ENCODE data around the gene MICAL2.

The MICAL2 gene

GRCh38 chr11:12292766-12293165 is 182.4 kb downstream of the MICAL2 start:
- DNase-seq: no peak

DNA sequence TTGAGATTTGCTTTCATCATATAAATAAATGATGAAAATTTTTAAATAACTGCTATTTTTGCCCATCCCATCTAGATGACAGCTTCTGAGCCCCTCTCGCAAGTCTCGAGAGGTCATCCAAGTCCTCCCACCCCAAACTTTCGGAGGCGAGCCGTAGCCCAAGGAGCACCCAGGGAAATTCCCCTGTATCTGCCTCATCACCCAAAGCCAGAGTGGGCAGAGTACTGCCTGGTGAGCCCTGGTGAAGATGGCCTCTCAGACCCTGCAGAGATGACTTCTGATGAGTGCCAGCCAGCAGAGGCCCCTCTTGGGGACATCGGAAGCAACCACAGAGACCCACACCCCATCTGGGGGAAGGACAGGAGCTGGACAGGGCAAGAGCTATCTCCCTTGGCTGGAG is 183.1 kb downstream of the MICAL2 start:
- no peak for DNase-seq

- no peak for DNase-seq
These were observed 184.2 kb downstream of the MICAL2 start for GRCh38 chr11:12294613-12295012.

DNA sequence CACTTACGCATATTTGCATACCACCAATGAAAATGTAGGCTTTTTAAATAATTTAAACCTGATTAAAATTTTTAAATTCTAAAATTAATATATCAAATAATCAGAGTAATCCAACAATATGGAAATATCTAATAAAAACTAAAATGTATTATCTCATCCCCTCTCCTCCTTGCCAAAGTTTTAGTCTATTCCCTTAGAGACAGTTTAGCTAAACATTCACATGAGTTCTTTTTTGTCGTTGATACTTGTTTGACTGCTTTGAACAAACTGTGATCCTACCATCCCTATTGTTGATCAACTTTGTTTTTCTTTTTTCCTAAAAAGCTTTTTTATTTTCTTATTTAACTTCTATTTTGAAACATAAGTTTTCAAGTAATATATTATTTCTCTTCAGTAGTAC is 185.6 kb downstream of the MICAL2 start:
- no peak for DNase-seq

DNA sequence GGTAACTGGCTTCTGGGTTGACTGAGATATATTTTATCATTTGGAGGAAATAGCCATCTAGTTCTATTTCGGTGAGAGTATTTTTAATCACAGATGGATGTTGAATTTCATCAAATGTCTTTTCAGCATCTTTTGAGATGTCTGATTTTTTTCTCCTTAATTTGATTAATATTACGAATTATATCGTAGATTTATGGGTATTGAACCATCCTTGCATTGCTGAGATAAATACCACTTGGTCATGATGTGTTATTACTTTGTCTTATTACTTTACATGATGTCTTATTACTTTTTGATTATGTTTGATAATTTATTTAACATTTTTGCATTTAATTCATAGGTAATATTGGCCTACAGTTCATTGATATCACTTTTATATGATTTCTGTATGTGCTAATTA is 188.2 kb downstream of the MICAL2 start:
- no peak for DNase-seq

GRCh38 chr11:12301379-12301778 is 191.0 kb downstream of the MICAL2 start:
- DNase-seq: no peak

DNA sequence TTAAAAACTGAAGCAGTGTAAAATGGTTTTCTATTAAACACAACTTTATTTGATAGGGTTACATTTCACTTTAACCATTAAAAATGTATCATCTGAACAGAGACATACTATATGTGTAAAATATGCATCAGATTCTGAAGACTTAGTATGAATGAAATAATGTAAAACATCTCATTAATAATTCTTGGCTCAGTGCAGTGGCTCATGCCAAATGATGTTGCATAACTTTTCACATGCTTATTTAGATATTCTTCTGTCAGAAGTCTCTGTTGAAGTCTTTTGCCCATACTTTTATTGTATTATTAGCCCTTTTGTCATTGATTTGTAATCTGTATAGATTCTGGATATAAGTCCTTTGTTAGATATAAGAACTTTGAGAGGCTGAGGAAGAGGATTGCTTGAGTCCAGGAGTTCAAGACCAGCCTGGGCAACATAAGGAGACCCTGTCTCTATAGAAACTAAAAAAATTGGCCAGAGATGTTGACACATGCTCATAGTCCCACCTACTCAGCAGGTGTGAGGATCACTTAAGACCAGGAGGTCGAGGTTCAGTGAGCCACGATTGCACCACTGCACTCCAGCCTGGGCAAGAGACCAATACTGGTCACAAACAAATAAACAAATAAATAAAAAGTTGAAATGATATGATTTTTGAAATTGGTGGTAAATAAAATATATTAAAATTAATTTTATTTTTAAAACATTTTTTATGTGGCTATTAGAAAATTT is 193.2 kb downstream of the MICAL2 start:
- no peak for DNase-seq

GRCh38 chr11:12306830-12307229 is 196.4 kb downstream of the MICAL2 start:
- no peak for DNase-seq

DNA sequence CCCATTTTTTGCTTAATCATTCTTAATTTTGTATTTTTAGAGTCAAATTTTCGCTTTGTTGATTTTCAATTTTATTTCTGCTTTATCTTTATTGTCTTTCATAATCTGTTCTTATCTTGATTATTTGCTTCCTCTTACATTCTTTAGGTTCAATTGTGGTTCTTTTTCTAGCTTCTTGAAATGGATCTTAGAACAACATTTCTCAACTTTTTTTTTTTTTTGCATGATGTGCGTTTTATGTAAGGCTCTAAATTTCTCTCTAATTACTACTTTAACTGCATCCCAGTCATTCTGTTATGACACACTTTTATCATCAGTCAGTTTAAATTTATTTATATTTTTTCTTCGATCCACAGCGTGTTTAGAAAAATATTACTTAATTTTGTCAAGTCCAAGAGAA is 201.7 kb downstream of the MICAL2 start:
- no peak for DNase-seq
